DLD1 (cell line): Measurements from ENCODE around the gene CFAP61.
"Not testable (repeated sequence)": the region's sequence is repeated elsewhere in the genome, so short reads cannot be mapped to it uniquely, and the experiment has no call there.

Source experiments
- in situ Hi-C: cut with HindIII; loops from 2 replicates; pipeline ENCODE4 v1.10.0; 2017; ENCODE audit warnings: low sequenced_read_pairs

Gene CFAP61

GRCh38 chr20:20353576-20353975 lies 301.2 kb downstream of the CFAP61 start:
- in situ Hi-C loops = no loop called here

GRCh38 chr20:20355503-20355902 lies 303.2 kb downstream of the CFAP61 start:
- in situ Hi-C loops = not testable (repeated sequence)

GRCh38 chr20:20358801-20359200 lies 306.5 kb downstream of the CFAP61 start:
- in situ Hi-C loops = no loop called here

- in situ Hi-C loops = no loop called here
These were observed 307.3 kb downstream of the CFAP61 start for GRCh38 chr20:20359628-20360027.

- in situ Hi-C loops = no loop called here
These were observed 308.1 kb downstream of the CFAP61 start for GRCh38 chr20:20360464-20360863.

- in situ Hi-C loops = no loop called here
These were observed 310.6 kb downstream of the CFAP61 start for GRCh38 chr20:20362774-20363433.

- in situ Hi-C loops = no loop called here
These were observed 311.1 kb downstream of the CFAP61 start for GRCh38 chr20:20363434-20363798.

GRCh38 chr20:20363799-20364592 lies 311.7 kb downstream of the CFAP61 start:
- in situ Hi-C loops = no loop called here

- in situ Hi-C loops = no loop called here
These were observed 312.5 kb downstream of the CFAP61 start for GRCh38 chr20:20364593-20365479.

GRCh38 chr20:20365480-20366161 lies 313.3 kb downstream of the CFAP61 start:
- in situ Hi-C loops = no loop called here

GRCh38 chr20:20366551-20366875 lies 314.2 kb downstream of the CFAP61 start:
- in situ Hi-C loops = no loop called here

- in situ Hi-C loops = no loop called here
These were observed 314.7 kb downstream of the CFAP61 start for GRCh38 chr20:20366876-20367574.

- in situ Hi-C loops = no loop called here
These were observed 315.5 kb downstream of the CFAP61 start, which contains the start of gene INSM1 for GRCh38 chr20:20367575-20368417. INSM1 (plus strand) TSS chr20:20368104; CDS start chr20:20368268, 164 bp downstream.

- in situ Hi-C loops = no loop called here
These were observed 316.3 kb downstream of the CFAP61 start for GRCh38 chr20:20368418-20369249.

GRCh38 chr20:20369250-20370093 lies 317.1 kb downstream of the CFAP61 start:
- in situ Hi-C loops = no loop called here

- in situ Hi-C loops = no loop called here
These were observed 317.8 kb downstream of the CFAP61 start for GRCh38 chr20:20370094-20370575.

GRCh38 chr20:20371083-20371482 lies 318.8 kb downstream of the CFAP61 start:
- in situ Hi-C loops = no loop called here
